ENCODE data around the gene CMTM7. TPM values are rescaled to one million over a fixed set of nuclear protein-coding genes. Genes with fewer than 3 reads are reported as not detected.

CMTM7 gene
- total and polyA plus RNA-seq, 12 donors: 5.4 to 19.2 (median 13.0) TPM

GRCh38 chr3:32403663-32404062, 12.0 kb downstream of the CMTM7 start:
- intact Hi-C loops (cut with DNase I): no loop called here
- Histone ChIP-seq H3K4me1 (replicated peaks in 1 of 2) (peaks cover 14 to 21% of the 10 kb centered on the region in 2 donors), H3K27me3 (no peaks in the 10 kb centered on the region), H3K9me3 (replicated peaks in 1 of 3) (no peaks in the 10 kb centered on the region), H3K4me3 (no peak overlapping the region), H3K27ac (peak overlapping the region in 1 of 5 donors; percentile 43), H3K36me3 (replicated peaks in 1 of 2) (no peaks in the 10 kb centered on the region)
- peak in 1 of 7 donors; percentile 5 for DNase-seq
- 66 to 85% (median 78%) methylated on average over 3 of the region's 3 CpGs for WGBS, 4 donors
- TF ChIP-seq POLR2A (IDR thresholded peaks at IDR 0.05) (no peak), CTCF (IDR thresholded peaks at IDR 0.05) (no peak)

- intact Hi-C loops (cut with DNase I): no loop called here
- H3K4me3 ChIP-seq: no peak overlapping the region
- TF ChIP-seq POLR2A (IDR thresholded peaks at IDR 0.05) (no peak), CTCF (IDR thresholded peaks at IDR 0.05) (no peak)
- H3K4me1 ChIP-seq (replicated peaks in 1 of 2): peaks cover 14 to 21% of the 10 kb centered on the region in 2 donors
- no peak overlapping the region for H3K27ac ChIP-seq
- peak in 1 of 7 donors; percentile 37 for DNase-seq
- WGBS, 4 donors: 75 to 100% (median 83%) methylated on average over 1 of the region's 1 CpG
- H3K9me3 ChIP-seq (replicated peaks in 1 of 3): no peaks in the 10 kb centered on the region
- no peaks in the 10 kb centered on the region for H3K27me3 ChIP-seq
- no peaks in the 10 kb centered on the region for H3K36me3 ChIP-seq (replicated peaks in 1 of 2)
These were observed 13.1 kb downstream of the CMTM7 start for GRCh38 chr3:32404714-32405113.

- 41 to 58% (median 55%) methylated on average over 2 of the region's 2 CpGs for WGBS, 4 donors
- H3K9me3 ChIP-seq (replicated peaks in 1 of 3): no peaks in the 10 kb centered on the region
- no peak for DNase-seq
- no peaks in the 10 kb centered on the region for H3K27me3 ChIP-seq
- peaks cover 14 to 21% of the 10 kb centered on the region in 2 donors for H3K4me1 ChIP-seq (replicated peaks in 1 of 2)
- no peak overlapping the region for H3K27ac ChIP-seq
- intact Hi-C loops (cut with DNase I): no loop called here
- no peak overlapping the region for H3K4me3 ChIP-seq
- no peaks in the 10 kb centered on the region for H3K36me3 ChIP-seq (replicated peaks in 1 of 2)
- TF ChIP-seq CTCF (IDR thresholded peaks at IDR 0.05) (no peak), POLR2A (IDR thresholded peaks at IDR 0.05) (no peak)
These were observed 13.5 kb downstream of the CMTM7 start for GRCh38 chr3:32405155-32405554.

- no peaks in the 10 kb centered on the region for H3K36me3 ChIP-seq (replicated peaks in 1 of 2)
- H3K9me3 ChIP-seq (replicated peaks in 1 of 3): no peaks in the 10 kb centered on the region
- H3K27ac ChIP-seq: no peak overlapping the region
- peaks cover 14 to 17% of the 10 kb centered on the region in 2 donors for H3K4me1 ChIP-seq (replicated peaks in 1 of 2)
- no peak for DNase-seq
- intact Hi-C loops (cut with DNase I): no loop called here
- TF ChIP-seq CTCF (IDR thresholded peaks at IDR 0.05) (no peak), POLR2A (IDR thresholded peaks at IDR 0.05) (no peak)
- H3K27me3 ChIP-seq: no peaks in the 10 kb centered on the region
- 78 to 84% (median 82%) methylated on average over 7 of the region's 7 CpGs for WGBS, 4 donors
- H3K4me3 ChIP-seq: no peak overlapping the region
These were observed 14.2 kb downstream of the CMTM7 start for GRCh38 chr3:32405711-32406323.

Measured in adrenal gland (tissue), 12 donors.